Activated T-cell treated with anti-CD3 and anti-CD28 coated beads, Interleukin-2, amount 50 U/mL, for 24 hours (primary cell): ENCODE measurements around the gene RECK.
"Not testable (repeated sequence)": the region's sequence is repeated elsewhere in the genome, so short reads cannot be mapped to it uniquely, and the experiment has no call there.

ENCODE experiments used
- DNase-seq: peaks from one replicate; pipeline ENCODE4 v3.0.0-alpha.2; 2020
- H3K27ac Mint-ChIP-seq: 2 replicates; pipeline ENCODE4 v1.8.0; 2020; ENCODE audit warnings: mild to moderate bottlenecking, mixed read lengths
- H3K27me3 Mint-ChIP-seq: 2 replicates; pipeline ENCODE4 v1.8.0; 2020; ENCODE audit warnings: mixed read lengths
- H3K36me3 Mint-ChIP-seq: 2 replicates; pipeline ENCODE4 v1.8.0; 2020; ENCODE audit warnings: low read depth, mixed read lengths
- H3K4me1 Mint-ChIP-seq: 2 replicates; pipeline ENCODE4 v1.8.0; 2020; ENCODE audit warnings: low read depth, mixed read lengths
- H3K4me3 Mint-ChIP-seq: 2 replicates; pipeline ENCODE4 v1.8.0; 2020; ENCODE audit warnings: mild to moderate bottlenecking, moderate library complexity, mixed read lengths
- H3K9me3 Mint-ChIP-seq: 2 replicates; pipeline ENCODE4 v1.8.0; 2020; ENCODE audit warnings: mixed read lengths

RECK gene

DNA sequence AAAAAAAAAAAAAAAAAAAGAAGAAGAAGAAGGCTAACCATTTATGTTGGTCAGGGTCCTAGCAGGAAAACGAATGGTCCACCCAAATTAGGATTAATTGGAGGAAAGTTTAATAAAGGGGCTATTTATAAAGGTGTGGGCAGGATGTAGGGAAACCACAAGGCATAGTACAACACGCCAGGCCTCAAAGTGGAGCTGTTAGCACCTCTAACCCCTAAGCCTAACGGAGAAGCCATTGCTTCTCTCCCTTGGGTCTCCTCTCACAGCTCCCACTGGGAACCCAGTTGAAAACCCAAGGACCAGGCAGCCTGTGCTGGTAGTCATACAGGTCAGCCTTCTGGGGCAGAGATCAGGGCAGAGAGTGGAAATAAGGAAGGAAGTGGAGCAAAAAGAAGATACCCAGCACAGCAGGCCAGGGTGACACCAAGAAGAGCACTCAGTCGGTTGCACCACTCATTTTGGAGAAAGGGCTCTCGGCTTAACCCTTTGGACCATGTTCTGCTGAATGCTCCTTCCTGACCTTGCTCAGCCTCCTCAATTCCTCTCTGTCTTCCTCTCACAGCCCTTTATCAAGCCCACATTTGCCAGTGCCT lies 91.0 kb downstream of the RECK start:
- H3K27me3 Mint-ChIP-seq, result no peaks in the 10 kb centered on the region
- H3K27ac Mint-ChIP-seq, result peak overlapping the region; percentile 56
- no peak overlapping the region for H3K4me3 Mint-ChIP-seq
- peaks cover 4% of the 10 kb centered on the region for H3K36me3 Mint-ChIP-seq
- DNase-seq, result no peak
- H3K9me3 Mint-ChIP-seq, result no peaks in the 10 kb centered on the region
- H3K4me1 Mint-ChIP-seq, result peaks cover 24% of the 10 kb centered on the region

DNA sequence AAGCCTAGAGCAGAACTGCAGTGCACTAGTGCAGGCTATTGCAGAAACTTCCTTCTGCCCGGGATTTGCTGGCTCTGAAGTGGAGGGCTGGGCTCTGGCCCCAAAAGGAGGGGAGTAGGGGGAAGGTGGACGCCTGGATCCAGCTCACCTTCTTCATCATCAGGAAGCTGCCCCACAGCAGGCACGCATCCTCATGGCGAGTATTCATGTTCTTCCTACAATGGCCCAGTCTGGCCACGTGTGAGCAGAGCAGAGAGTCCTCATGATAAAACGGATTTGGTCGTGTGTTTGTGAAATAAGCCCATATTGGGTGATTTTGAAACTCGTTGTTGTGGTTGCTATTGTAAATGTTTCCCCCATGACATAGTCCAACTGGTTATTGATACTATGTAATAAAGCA lies 91.6 kb downstream of the RECK start:
- Mint-ChIP-seq H3K27ac (no peak overlapping the region), H3K36me3 (no peaks in the 10 kb centered on the region), H3K4me3 (no peak overlapping the region), H3K27me3 (no peaks in the 10 kb centered on the region), H3K9me3 (no peaks in the 10 kb centered on the region), H3K4me1 (peaks cover 24% of the 10 kb centered on the region)
- no peak for DNase-seq

DNA sequence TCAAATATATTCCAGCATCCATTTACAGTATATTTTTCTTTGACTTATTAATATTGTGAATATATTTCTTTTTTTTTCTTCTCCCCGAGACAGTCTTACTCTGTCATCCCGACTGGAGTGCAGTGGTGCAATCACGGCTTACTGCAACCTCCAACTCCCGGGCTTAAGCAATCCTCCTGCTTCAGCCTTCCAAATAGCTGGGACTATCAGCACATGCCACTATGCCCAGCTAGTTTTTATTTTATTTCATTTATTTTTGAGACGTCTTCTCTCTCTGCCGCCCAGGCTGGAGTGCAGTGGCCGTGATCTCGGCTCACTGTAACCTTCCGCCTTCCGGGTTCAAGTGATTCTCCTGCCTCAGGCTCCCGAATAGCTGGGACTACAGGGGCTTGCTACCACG lies 92.4 kb downstream of the RECK start:
- Mint-ChIP-seq H3K4me1 (peaks cover 24% of the 10 kb centered on the region), H3K9me3 (no peaks in the 10 kb centered on the region), H3K27ac (no peak overlapping the region), H3K27me3 (no peaks in the 10 kb centered on the region), H3K36me3 (no peaks in the 10 kb centered on the region), H3K4me3 (no peak overlapping the region)
- DNase-seq, result no peak

DNA sequence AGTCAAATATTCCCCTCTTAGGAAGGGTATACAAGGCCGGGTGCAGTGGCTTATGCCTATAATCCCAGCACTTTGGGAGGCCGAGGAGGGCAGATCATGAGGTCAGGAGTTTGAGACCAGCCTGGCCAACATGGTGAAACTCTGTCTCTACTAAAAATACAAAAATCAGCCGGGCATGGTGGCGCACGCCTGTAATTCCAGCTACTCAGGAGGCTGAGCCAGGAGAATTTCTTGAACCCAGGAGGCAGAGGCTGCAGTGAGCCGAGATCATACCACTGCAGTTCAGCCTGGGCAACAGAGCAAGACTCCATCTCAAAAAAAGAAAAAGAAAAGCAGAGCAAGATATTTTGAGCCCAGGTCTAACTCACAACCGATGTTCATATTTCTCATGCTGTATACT lies 95.0 kb downstream of the RECK start:
- DNase-seq, H3K27me3 Mint-ChIP-seq, H3K4me3 Mint-ChIP-seq, H3K36me3 Mint-ChIP-seq, H3K27ac Mint-ChIP-seq, H3K9me3 Mint-ChIP-seq: not testable (repeated sequence)
- H3K4me1 Mint-ChIP-seq, result peaks cover 18% of the 10 kb centered on the region

DNA sequence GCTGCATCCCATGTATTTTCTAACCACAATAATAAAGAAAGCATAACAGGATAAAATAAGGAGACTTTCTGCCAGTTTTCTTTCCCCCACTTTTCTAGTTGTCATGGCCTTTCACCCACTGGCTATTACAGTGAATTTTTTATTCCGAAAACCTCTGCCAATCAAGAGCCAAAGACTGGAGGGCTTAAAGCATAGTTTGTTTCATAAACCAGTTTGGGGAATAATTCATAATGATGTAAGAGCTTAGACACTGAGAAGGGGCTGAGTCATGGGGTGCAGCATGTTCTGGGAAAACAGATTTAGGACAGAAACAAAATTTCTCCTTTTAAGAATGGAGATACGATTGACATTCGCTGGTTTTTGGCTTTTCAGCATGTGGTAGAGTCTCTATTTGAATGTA lies 95.4 kb downstream of the RECK start:
- Mint-ChIP-seq H3K27me3 (no peaks in the 10 kb centered on the region), H3K4me3 (no peak overlapping the region), H3K36me3 (peaks cover 2% of the 10 kb centered on the region), H3K27ac (no peak overlapping the region), H3K9me3 (no peaks in the 10 kb centered on the region), H3K4me1 (peaks cover 20% of the 10 kb centered on the region)
- DNase-seq, result no peak

DNA sequence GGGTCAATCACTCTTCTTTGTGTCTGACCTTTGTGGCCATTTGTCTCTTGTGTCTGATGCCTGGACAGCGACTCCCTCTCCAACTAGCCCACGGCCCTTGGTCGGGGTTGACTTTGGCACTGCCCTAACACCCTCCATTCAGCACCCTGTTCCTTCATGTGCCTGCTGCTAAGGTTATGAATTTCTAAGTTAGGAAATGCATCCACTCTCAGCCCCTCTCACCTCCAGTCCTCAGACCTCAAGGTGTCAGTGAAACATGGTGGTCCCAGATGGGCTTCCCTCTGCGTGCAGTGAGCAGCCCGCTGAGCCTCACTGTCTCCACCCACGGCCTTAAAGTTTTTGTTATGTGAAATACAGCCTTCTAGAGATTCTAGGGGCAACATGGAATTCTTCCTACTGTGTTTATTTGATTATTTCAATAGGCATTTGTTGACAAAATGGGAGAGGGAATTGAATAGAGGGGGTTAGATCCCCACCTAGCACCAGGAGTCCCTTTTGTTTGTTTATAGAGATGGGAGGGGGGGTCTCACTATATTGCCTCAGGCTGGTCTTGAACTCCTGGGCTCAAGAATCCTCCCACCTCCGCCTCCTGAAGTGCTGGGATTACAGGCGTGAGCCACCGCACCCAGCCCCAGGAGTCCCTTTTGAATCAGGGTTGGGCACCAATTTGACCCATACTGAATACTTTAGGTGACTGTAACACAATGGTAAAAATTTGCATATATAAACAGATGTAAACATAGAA lies 98.2 kb downstream of the RECK start:
- H3K4me3 Mint-ChIP-seq, result peak overlapping the region; percentile 74
- H3K4me1 Mint-ChIP-seq, result peaks cover 35% of the 10 kb centered on the region

DNA sequence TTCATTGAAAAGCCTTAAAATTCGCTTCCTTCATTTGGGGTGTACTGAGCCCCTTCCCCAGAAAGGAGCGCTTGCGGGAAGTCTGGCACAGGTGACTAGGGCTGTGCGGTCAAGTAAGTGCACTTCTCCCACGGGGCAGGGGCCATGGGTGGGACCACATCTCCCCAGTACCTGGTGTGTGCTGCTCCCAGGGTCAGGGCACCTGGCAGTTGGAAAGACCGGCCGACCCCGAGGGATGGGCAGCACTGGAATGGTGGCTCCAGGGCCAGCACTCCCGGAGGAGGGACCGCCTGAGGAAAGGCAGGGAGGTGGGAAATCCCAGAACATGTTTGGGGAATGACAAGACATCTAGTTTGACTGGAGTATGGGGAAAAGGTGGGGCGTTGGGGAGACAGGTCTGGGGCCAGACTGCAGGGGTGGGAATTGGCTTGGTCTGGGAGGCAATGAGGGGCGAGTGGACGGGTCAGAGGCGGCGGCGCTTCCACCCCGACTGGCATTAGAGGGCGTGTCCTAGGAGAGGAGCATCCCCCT lies 99.1 kb downstream of the RECK start:
- Mint-ChIP-seq H3K27me3 (peaks cover 2% of the 10 kb centered on the region), H3K4me1 (peaks cover 44% of the 10 kb centered on the region), H3K36me3 (peaks cover 5% of the 10 kb centered on the region), H3K9me3 (no peaks in the 10 kb centered on the region), H3K27ac (peak overlapping the region; percentile 53), H3K4me3 (peak overlapping the region; percentile 74)
- no peak for DNase-seq

More for the DNA sequence above, 98.2 kb downstream of the RECK start:
- Mint-ChIP-seq H3K36me3 (peaks cover 5% of the 10 kb centered on the region), H3K27me3 (peaks cover 2% of the 10 kb centered on the region), H3K9me3 (no peaks in the 10 kb centered on the region), H3K27ac (no peak overlapping the region)
- DNase-seq, result no peak

DNA sequence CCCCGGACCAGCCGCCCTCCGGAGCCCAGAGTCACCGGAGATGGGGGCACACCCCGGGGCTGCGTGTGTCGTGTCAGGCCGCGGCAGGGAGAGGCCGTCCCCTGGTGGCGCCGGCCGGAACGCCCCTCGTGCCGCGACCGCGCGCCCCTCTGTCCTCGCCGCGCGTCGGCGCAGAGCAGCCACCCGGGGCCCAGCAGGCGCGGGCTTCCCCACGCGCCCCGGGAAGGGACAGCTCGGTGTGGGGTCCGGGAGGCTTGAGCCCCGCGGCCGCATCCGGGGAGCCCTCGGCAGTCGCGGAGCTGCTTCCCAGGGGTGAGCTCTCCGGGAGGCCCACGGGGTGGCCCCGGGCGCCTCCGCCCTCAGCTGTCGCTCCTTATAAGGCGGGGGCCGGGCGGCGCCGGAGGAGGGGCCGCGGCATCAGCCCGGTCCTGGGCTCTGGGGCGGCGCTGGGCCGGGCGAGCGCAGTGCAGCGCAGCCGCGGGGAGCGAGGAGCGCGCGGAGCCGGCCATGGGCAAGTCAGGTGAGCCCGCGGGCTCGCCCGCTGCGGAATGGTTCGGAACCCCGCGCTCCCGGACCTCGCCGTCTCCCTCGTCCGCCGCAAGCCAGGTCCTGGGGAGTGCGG lies 99.7 kb downstream of the RECK start, which contains the start of gene GLIPR2:
Gene GLIPR2, plus strand, starts transcription at position 462 of the 622 bp plus-strand sequence. Its CDS starts 46 bp downstream, at position 508.
- Mint-ChIP-seq H3K27me3 (peaks cover 2% of the 10 kb centered on the region), H3K36me3 (peaks cover 5% of the 10 kb centered on the region), H3K4me1 (peaks cover 49% of the 10 kb centered on the region), H3K4me3 (peak within 1 kb of the TSS; percentile 87), H3K27ac (peak within 1 kb of the TSS; percentile 73), H3K9me3 (no peaks in the 10 kb centered on the region)
- DNase-seq, result peak; percentile 85

DNA sequence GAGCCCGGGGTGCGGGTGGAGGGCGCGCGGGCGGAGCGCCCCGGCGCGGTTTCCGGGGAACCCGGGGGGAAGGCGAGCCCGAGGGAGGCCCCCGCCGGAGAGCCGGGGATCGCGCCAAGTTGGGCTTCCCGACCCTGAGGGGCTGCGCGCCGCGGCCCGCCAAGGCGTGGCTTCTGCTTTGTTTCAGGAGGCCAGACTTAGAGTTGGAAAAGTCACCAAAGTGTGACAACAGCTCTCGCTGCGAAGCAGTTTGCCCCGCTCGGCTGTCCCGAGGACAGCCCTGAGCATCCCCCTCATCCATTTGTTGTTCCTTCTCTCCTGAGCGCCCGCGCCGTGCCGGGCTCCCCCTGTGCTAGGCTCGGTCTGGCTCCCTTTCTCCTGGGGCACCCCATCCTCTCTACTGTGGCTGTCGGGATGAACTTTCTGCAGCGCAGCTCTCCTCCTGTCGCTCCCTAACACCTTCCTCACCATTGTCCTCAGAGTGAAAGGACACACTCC lies 100.2 kb downstream of the RECK start:
- Mint-ChIP-seq H3K9me3 (no peaks in the 10 kb centered on the region), H3K36me3 (peaks cover 5% of the 10 kb centered on the region), H3K27me3 (peaks cover 2% of the 10 kb centered on the region), H3K27ac (peak overlapping the region; percentile 73), H3K4me1 (peaks cover 54% of the 10 kb centered on the region), H3K4me3 (peak overlapping the region; percentile 87)
- DNase-seq, result peak; percentile 50

DNA sequence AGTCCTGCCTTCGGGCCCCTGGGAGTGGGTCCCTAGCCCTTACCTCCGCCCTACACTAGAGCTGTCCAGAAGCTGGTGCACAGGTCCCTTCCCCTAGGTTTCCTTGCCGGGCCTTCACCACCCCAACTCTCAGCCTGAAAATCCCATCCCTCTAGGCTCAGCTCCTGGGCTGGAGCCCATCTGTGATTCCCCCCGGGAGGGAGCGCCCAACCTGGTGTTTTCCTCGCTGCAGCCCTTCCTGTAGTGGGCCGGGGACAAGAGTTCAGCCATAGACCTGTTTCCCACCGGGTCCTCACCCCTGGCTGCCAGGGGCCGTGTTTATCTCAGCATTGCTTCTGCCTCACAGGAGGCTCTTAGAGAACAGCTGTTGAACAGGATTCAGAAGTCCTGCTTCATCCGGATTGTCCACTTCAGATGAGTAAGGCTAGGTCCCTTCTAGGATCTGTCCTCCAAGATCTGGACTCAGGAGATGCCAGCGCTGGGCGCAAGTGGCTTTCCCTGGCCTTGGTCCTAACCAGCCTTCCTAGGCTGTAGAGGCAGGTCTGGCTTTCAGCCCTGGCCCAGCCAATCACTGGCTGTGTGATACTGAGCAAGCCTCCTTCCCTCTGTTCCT lies 100.8 kb downstream of the RECK start:
- H3K4me1 Mint-ChIP-seq, result peaks cover 60% of the 10 kb centered on the region
- H3K36me3 Mint-ChIP-seq, result peaks cover 5% of the 10 kb centered on the region
- peak overlapping the region; percentile 87 for H3K4me3 Mint-ChIP-seq
- no peaks in the 10 kb centered on the region for H3K9me3 Mint-ChIP-seq
- DNase-seq, result no peak
- peak overlapping the region; percentile 73 for H3K27ac Mint-ChIP-seq
- peaks cover 2% of the 10 kb centered on the region for H3K27me3 Mint-ChIP-seq

DNA sequence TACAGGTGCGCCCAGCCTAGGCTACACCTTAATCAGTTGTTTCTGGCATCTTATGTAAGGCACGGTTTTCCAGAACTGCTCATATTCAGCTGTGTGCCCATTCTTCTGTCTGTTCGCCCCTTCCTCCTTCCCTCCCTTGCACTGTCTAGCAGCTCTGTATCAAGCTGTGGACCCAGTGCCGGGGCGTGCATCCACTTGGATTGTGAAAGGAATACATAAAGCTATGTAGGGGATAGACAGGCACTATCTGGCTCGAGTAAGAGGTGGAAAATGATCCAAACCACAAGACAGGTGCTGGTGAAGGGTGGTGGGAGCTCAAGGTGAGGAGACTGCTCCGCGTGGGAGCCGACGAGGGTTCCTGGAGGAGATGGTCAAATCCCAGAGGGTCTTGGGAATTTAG lies 101.8 kb downstream of the RECK start:
- no peak for DNase-seq
- no peaks in the 10 kb centered on the region for H3K9me3 Mint-ChIP-seq
- no peak overlapping the region for H3K4me3 Mint-ChIP-seq
- H3K27me3 Mint-ChIP-seq, result peaks cover 2% of the 10 kb centered on the region
- H3K27ac Mint-ChIP-seq, result no peak overlapping the region
- H3K36me3 Mint-ChIP-seq, result peaks cover 5% of the 10 kb centered on the region
- H3K4me1 Mint-ChIP-seq, result peaks cover 70% of the 10 kb centered on the region

DNA sequence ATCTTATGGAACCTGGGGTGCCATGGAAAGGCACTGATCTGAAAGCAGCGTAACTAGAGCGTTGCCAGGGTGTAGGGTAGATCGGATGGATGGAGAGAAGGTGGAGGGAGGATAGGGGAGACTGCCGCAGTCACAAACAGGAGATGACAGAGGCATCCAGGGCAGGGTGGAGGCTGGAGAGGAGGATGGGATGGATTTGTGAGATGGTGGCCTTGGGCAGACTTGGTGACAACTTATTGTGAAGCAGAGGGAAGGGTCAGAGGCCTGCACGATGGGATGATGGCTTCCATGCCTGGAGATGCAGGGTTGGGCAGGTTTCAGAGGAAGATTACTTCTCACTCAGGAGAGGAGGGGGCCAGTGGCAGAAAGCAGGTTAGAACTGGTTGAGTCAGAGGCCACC lies 102.2 kb downstream of the RECK start:
- Mint-ChIP-seq H3K36me3 (peaks cover 7% of the 10 kb centered on the region), H3K27me3 (peaks cover 2% of the 10 kb centered on the region), H3K4me1 (peaks cover 74% of the 10 kb centered on the region), H3K4me3 (no peak overlapping the region), H3K9me3 (no peaks in the 10 kb centered on the region), H3K27ac (no peak overlapping the region)
- DNase-seq, result no peak

DNA sequence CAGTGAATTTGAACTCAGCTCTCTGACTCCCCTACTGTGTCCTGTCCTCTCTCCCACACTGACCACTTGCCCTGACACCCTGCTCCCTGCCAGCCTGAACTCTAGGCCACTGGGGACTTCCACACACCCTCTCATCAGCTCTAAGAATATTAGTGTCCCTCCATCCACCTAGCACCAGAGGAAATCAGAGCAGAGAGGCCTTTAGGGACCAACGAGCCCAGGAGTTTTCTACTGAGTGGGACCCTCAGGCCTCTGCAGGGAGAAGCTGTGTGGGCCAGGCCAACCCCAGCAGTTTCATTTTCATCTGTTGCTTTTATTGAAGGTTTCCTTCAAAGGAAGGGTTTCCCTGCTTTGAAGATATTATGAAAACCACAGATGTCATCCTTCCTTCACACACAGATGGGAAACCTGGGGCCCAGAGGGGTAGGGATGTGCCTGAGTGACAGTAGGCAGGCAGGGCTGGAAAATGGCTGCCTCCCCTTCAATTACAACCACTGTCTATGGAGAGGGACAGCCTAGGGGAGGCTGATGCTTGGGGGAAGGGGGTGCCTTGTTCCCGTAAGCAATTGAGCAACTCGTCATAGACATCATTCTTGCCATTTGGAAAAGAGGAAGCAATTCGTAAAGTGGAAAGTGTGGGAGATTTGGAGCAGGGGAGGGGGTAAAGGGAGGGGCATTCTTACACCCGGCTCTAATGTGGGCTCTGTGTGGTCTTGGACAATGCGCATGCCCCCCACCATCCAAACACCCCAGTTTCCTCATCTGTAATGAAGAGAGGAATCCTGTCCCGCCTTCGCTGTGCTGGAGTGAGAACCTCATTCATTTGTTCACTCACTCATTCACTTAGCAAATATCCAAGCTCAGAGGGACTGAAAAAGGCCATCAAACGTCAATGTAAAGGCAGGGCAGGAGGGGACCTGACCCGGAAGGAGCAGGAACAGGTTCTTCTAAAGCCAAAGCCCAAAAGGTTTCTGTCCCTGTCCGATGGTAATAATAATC lies 103.7 kb downstream of the RECK start:
- peak overlapping the region; percentile 47 for H3K4me3 Mint-ChIP-seq
- H3K36me3 Mint-ChIP-seq, result peaks cover 11% of the 10 kb centered on the region
- H3K9me3 Mint-ChIP-seq, result peaks cover 2% of the 10 kb centered on the region
- peak overlapping the region; percentile 76 for H3K27ac Mint-ChIP-seq
- peak; percentile 44 for DNase-seq
- peaks cover 2% of the 10 kb centered on the region for H3K27me3 Mint-ChIP-seq
- peaks cover 88% of the 10 kb centered on the region for H3K4me1 Mint-ChIP-seq
